Epithelial cell of esophagus (primary cell): ENCODE data around the gene PSMD12.
"Not testable (repeated sequence)": the region's sequence is repeated elsewhere in the genome, so short reads cannot be mapped to it uniquely, and the experiment has no call there.

Experiments used
- DNase-seq: peaks from one replicate; pipeline ENCODE4 v3.0.0; 2010; ENCODE audit warnings: low read depth
- H3K4me3 ChIP-seq: 2 replicates; pipeline ENCODE4 v1.5.1; 2011; ENCODE audit warnings: mild to moderate bottlenecking, low read length, control low read depth
- CTCF ChIP-seq: IDR thresholded peaks from 2 replicates; pipeline ENCODE4 v1.5.1; 2011; ENCODE audit warnings: low read depth, mild to moderate bottlenecking, low read length, control low read depth, inconsistent platforms; ENCODE audit not compliant: insufficient read depth; ENCODE audit errors: missing control alignments

The PSMD12 gene

GRCh38 chr17:67412032-67412431, 45.7 kb upstream of the PSMD12 start:
- no peak for DNase-seq
- H3K4me3 ChIP-seq: no peak overlapping the region
- no peak for TF ChIP-seq CTCF

- TF ChIP-seq CTCF: no peak
- no peak for DNase-seq
- H3K4me3 ChIP-seq: no peak overlapping the region
Measured at GRCh38 chr17:67411397-67411796, 45.0 kb upstream of the PSMD12 start.

- not testable (repeated sequence) for DNase-seq, H3K4me3 ChIP-seq
Measured at GRCh38 chr17:67408455-67408830, 42.1 kb upstream of the PSMD12 start.

- no peak for TF ChIP-seq CTCF
- DNase-seq: no peak
- H3K4me3 ChIP-seq: no peak overlapping the region
Measured at GRCh38 chr17:67403483-67403882, 37.1 kb upstream of the PSMD12 start.

- no peak for DNase-seq
- no peak for TF ChIP-seq CTCF
- no peak overlapping the region for H3K4me3 ChIP-seq
Measured at GRCh38 chr17:67403065-67403464, 36.7 kb upstream of the PSMD12 start.

- H3K4me3 ChIP-seq: no peak overlapping the region
- TF ChIP-seq CTCF: no peak
Measured at GRCh38 chr17:67401598-67402504, 35.5 kb upstream of the PSMD12 start.

GRCh38 chr17:67401106-67401505, 34.7 kb upstream of the PSMD12 start:
- no peak for DNase-seq
- TF ChIP-seq CTCF: no peak
- H3K4me3 ChIP-seq: no peak overlapping the region

More at GRCh38 chr17:67401598-67402504, 35.5 kb upstream of the PSMD12 start:
- no peak for DNase-seq
